SU-DHL-6 (cell line): ENCODE data around the gene RASGRP3.

Experiments used
- H2AFZ ChIP-seq: fragments of 200-600 bp; sonication (generic); 2 replicates; pipeline ENCODE4 v1.6.1; 2014; ENCODE audit warnings: low read depth, mild to moderate bottlenecking, moderate library complexity, mixed read lengths, antibody characterized with exemption, low read length; ENCODE audit not compliant: severe bottlenecking
- H3F3A ChIP-seq: fragments of 200-600 bp; shearing (Covaris generic); 2 replicates; pipeline ENCODE4 v1.6.0; 2016; ENCODE audit warnings: antibody characterized with exemption, mild to moderate bottlenecking; ENCODE audit not compliant: insufficient read depth
- H3K27ac ChIP-seq: fragments of 200-600 bp; sonication (generic); 2 replicates; pipeline ENCODE4 v1.5.1; 2016; ENCODE audit warnings: low read depth, mild to moderate bottlenecking, low read length, moderate library complexity, mixed read lengths
- H3K27me3 ChIP-seq: fragments of 200-600 bp; sonication (generic), shearing (Covaris generic); 2 replicates; pipeline ENCODE4 v1.6.0; 2014; ENCODE audit warnings: mild to moderate bottlenecking, low read length
- H3K36me3 ChIP-seq: fragments of 200-600 bp; sonication (generic); 2 replicates; pipeline ENCODE4 v1.6.1; 2014; ENCODE audit warnings: mild to moderate bottlenecking, low read length, mixed read lengths
- H3K4me2 ChIP-seq: fragments of 300-600, 200-600 bp; shearing (Covaris generic), sonication (generic); 2 replicates; pipeline ENCODE4 v1.6.0; 2014; ENCODE audit warnings: low read length, low read depth, mild to moderate bottlenecking; ENCODE audit not compliant: poor library complexity, severe bottlenecking
- H3K4me3 ChIP-seq: fragments of 200-600 bp; sonication (generic); 2 replicates; pipeline ENCODE4 v1.5.1; 2014; ENCODE audit warnings: antibody characterized with exemption, low read length, mild to moderate bottlenecking, mixed read lengths; ENCODE audit not compliant: insufficient read depth, poor library complexity, severe bottlenecking
- H3K79me2 ChIP-seq: fragments of 200-600 bp; sonication (generic); 2 replicates; pipeline ENCODE4 v1.6.1; 2014; ENCODE audit warnings: mild to moderate bottlenecking, low read length, moderate library complexity; ENCODE audit not compliant: insufficient read depth
- H3K9ac ChIP-seq: fragments of 200-600 bp; sonication (generic); 2 replicates; pipeline ENCODE4 v1.7.0; 2014; ENCODE audit warnings: mild to moderate bottlenecking, low read length
- H3K9me2 ChIP-seq: fragments of 200-600 bp; sonication (generic); replicated peaks from 2 replicates; pipeline ENCODE4 v1.6.1; 2014; ENCODE audit warnings: low read length; ENCODE audit not compliant: insufficient read depth
- H3K9me3 ChIP-seq: fragments of 200-600 bp; sonication (generic); 2 replicates; pipeline ENCODE4 v1.6.1; 2014; ENCODE audit warnings: low read length, mixed read lengths; ENCODE audit not compliant: insufficient read depth
- H4K20me1 ChIP-seq: fragments of 200-600 bp; sonication (generic); 2 replicates; pipeline ENCODE4 v1.6.1; 2014; ENCODE audit warnings: low read depth, mild to moderate bottlenecking, antibody characterized with exemption, low read length, moderate library complexity, mixed read lengths
- EZH2phosphoT487 ChIP-seq: fragments of 200-600 bp; sonication (generic), shearing (Covaris generic); conservative IDR thresholded peaks from 2 replicates; pipeline ENCODE4 v1.6.1; 2018; ENCODE audit warnings: mild to moderate bottlenecking, antibody characterized with exemption, low read length, moderate library complexity, mixed read lengths
- TF ChIP-seq, protein P1 (sequence below): fragments of 200-600 bp; sonication (generic); IDR thresholded peaks from one replicate; pipeline ENCODE4 v1.5.1; 2017; ENCODE audit warnings: antibody characterized with exemption, mild to moderate bottlenecking, low read length, moderate library complexity; ENCODE audit not compliant: insufficient read depth, poor library complexity, severe bottlenecking

Gene RASGRP3

DNA sequence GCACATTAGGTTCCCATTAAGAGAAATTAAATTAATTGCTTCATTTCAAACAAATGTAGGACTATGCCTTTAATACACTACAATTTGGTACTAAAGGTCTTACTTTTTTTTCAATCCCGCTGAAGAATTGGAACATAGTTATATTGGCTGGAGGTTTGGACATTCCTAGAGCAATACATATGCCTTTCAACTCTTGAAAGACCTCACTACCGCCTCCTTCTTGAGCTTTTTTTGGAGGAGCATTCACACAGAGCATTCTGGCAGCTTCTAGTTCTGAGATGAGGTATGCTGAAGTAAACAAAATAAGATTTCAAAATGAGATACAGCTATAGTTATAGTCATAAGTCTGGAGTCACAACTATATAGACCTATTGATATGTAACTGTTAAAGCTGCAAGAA lies 111.8 kb downstream of the RASGRP3 start:
- Histone ChIP-seq H3K4me3 (no peak overlapping the region), H2AFZ (no peak overlapping the region), H3K4me2 (no peak overlapping the region), H3K79me2 (peaks cover 5% of the 10 kb centered on the region; the same call in 1 of the 2 replicates), H4K20me1 (no peaks in the 10 kb centered on the region), H3K27me3 (no peaks in the 10 kb centered on the region), H3K9me3 (no peaks in the 10 kb centered on the region), H3K36me3 (peaks cover 82% of the 10 kb centered on the region), H3K27ac (no peak overlapping the region), H3K9me2 (no peaks in the 10 kb centered on the region), H3F3A (peaks cover 14% of the 10 kb centered on the region), H3K9ac (no peak overlapping the region)
- TF ChIP-seq, protein P1, sequence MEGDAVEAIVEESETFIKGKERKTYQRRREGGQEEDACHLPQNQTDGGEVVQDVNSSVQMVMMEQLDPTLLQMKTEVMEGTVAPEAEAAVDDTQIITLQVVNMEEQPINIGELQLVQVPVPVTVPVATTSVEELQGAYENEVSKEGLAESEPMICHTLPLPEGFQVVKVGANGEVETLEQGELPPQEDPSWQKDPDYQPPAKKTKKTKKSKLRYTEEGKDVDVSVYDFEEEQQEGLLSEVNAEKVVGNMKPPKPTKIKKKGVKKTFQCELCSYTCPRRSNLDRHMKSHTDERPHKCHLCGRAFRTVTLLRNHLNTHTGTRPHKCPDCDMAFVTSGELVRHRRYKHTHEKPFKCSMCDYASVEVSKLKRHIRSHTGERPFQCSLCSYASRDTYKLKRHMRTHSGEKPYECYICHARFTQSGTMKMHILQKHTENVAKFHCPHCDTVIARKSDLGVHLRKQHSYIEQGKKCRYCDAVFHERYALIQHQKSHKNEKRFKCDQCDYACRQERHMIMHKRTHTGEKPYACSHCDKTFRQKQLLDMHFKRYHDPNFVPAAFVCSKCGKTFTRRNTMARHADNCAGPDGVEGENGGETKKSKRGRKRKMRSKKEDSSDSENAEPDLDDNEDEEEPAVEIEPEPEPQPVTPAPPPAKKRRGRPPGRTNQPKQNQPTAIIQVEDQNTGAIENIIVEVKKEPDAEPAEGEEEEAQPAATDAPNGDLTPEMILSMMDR = no peak
- TF ChIP-seq EZH2phosphoT487 = no peak

DNA sequence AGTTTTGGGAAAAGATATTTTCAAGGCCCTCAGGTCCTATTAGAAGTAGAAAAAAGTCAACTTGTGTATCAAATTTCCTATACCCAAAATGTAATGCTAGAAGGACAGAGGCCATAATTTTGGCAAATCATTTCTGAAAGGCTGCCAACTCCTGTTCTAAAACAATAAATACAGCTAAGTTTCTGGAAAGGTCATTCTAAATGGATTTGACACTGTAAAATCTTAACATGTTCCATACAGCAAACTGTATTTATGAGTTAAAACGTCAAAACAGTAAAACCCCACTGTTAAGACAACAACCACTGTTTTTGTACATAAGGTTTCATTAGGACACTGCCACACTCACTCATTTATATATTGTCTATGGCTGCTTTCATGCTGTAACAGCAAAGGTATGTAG lies 113.0 kb downstream of the RASGRP3 start:
- Histone ChIP-seq H3K4me2 (no peak overlapping the region), H3F3A (peaks cover 2% of the 10 kb centered on the region; the same call in 1 of the 2 replicates), H3K27me3 (no peaks in the 10 kb centered on the region), H2AFZ (no peak overlapping the region), H3K27ac (no peak overlapping the region), H3K36me3 (peaks cover 84% of the 10 kb centered on the region), H4K20me1 (no peaks in the 10 kb centered on the region), H3K9ac (no peak overlapping the region), H3K79me2 (peaks cover 14% of the 10 kb centered on the region), H3K9me2 (no peaks in the 10 kb centered on the region), H3K9me3 (no peaks in the 10 kb centered on the region), H3K4me3 (no peak overlapping the region)
- TF ChIP-seq EZH2phosphoT487 = no peak
- TF ChIP-seq, protein P1 = no peak

DNA sequence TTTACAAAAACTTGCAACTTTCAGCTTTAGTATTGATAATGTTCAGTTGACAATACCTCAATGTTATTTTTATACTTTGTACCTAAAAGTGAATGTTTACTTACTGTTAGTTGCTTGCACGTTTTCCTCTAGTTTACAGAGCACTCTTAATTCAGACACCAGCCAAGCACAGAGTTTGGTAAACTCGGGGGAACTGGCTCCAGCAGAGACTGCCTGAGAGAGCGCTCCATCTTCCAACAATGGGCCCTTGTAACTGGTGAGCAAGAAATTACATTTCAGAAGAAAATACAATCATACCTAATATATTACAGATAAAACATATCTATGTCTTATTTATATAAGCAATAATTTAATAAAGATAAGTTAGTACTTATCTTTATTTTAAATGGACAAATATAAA lies 118.9 kb downstream of the RASGRP3 start:
- Histone ChIP-seq H3F3A (no peaks in the 10 kb centered on the region; the same call in 1 of the 2 replicates), H3K9me2 (no peaks in the 10 kb centered on the region), H3K27me3 (no peaks in the 10 kb centered on the region), H2AFZ (no peak overlapping the region), H3K27ac (no peak overlapping the region), H3K4me3 (no peak overlapping the region), H3K4me2 (peak overlapping the region; percentile 94), H3K9ac (no peak overlapping the region), H4K20me1 (no peaks in the 10 kb centered on the region), H3K79me2 (peaks cover 58% of the 10 kb centered on the region), H3K36me3 (peaks cover 47% of the 10 kb centered on the region), H3K9me3 (no peaks in the 10 kb centered on the region)
- TF ChIP-seq EZH2phosphoT487 = no peak
- TF ChIP-seq, protein P1 = no peak

DNA sequence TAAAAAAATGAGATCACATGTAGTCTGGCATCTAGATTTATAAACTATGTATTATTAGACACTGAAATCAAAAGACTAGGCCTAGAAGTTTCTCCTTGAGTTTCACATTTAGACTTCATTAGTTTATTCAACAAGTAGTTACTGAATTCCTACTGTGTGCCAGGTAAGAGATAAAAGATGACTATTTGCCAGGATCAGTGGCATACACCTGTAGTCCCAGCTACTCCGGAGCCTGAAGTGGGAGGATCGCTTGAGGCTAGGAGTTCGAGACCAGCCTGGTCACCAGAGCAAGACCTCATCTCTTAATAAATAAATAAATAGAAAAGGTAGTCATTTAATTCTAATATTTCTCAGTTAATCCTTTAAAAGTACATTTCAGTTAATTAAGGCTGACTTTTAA lies 120.6 kb downstream of the RASGRP3 start:
- Histone ChIP-seq H3K4me2 (peak overlapping the region; percentile 94), H3F3A (no peaks in the 10 kb centered on the region; the same call in 1 of the 2 replicates), H3K9me2 (no peaks in the 10 kb centered on the region), H3K9me3 (no peaks in the 10 kb centered on the region), H4K20me1 (no peaks in the 10 kb centered on the region), H3K79me2 (peaks cover 53% of the 10 kb centered on the region), H3K4me3 (peak overlapping the region; percentile 90), H3K9ac (peak overlapping the region; percentile 83), H3K27me3 (no peaks in the 10 kb centered on the region), H2AFZ (no peak overlapping the region), H3K36me3 (peaks cover 32% of the 10 kb centered on the region), H3K27ac (no peak overlapping the region)
- TF ChIP-seq, protein P1 = no peak
- TF ChIP-seq EZH2phosphoT487 = no peak
